Heart left ventricle (tissue), 16 donors: ENCODE measurements around the gene ACMSD. TPM values are rescaled to one million over a fixed set of nuclear protein-coding genes. Genes with fewer than 3 reads are reported as not detected.
A peak's percentile ranks its signal among the peaks of the same experiment; 100 is the strongest.
"Not testable (repeated sequence)": the region's sequence is repeated elsewhere in the genome, so short reads cannot be mapped to it uniquely, and the experiment has no call there.

Experiments used
- ATAC-seq, 4 donors: fragments of 200-7000 bp; cut with Tn5 transposase; one replicate each; pipeline ENCODE4 v1.9.1; 2020 to 2022; ENCODE audit warnings: moderate library complexity in 4 of 4, mild to moderate bottlenecking in 3 of 4, moderate number of reproducible peaks in 1 of 4
- DNase-seq, 5 donors: peaks; one replicate each; pipeline ENCODE4 v3.0.0-alpha.2; 2020
- H3K27ac ChIP-seq, 12 donors: fragments of 200-600 bp; sonication (generic) in 4 of 12; one replicate each; pipeline versions ENCODE4 v1.5.0 to v1.8.0; 2016 to 2022; ENCODE audit warnings: mild to moderate bottlenecking in 2 of 12
- H3K27me3 ChIP-seq, 9 donors: fragments of 200-600 bp; sonication (generic) in 2 of 9; one replicate each; pipeline versions ENCODE4 v1.5.1 to v1.8.0; 2016 to 2022; ENCODE audit warnings: mild to moderate bottlenecking in 3 of 9
- H3K36me3 ChIP-seq, 9 donors: fragments of 200-600 bp; sonication (generic) in 2 of 9; one replicate each; pipeline versions ENCODE4 v1.5.0 to v1.8.0; 2018 to 2022; ENCODE audit warnings: mild to moderate bottlenecking in 2 of 9
- H3K4me1 ChIP-seq, 12 donors: fragments of 200-600 bp; sonication (generic) in 4 of 12; one replicate each; pipeline versions ENCODE4 v1.5.0 to v1.8.0; 2016 to 2022; ENCODE audit warnings: mild to moderate bottlenecking in 3 of 12
- H3K4me3 ChIP-seq, 12 donors: fragments of 200-600 bp; sonication (generic) in 4 of 12; one replicate each; pipeline versions ENCODE4 v1.5.0 to v1.8.0; 2017 to 2022; ENCODE audit warnings: mild to moderate bottlenecking in 9 of 12, moderate library complexity in 4 of 12
- H3K9me3 ChIP-seq, 12 donors: fragments of 200-600 bp; sonication (generic) in 4 of 12; one replicate each; pipeline versions ENCODE4 v1.5.0 to v1.8.0; 2016 to 2022; ENCODE audit warnings: mild to moderate bottlenecking in 1 of 12
- CTCF ChIP-seq, 12 donors: fragments of 200-600 bp; sonication (generic) in 4 of 12; IDR thresholded peaks; one replicate each; pipeline versions ENCODE4 v1.5.0 to v1.8.0; 2018 to 2022; ENCODE audit warnings: antibody characterized with exemption in 12 of 12, mild to moderate bottlenecking in 5 of 12
- POLR2A ChIP-seq, 2 donors: fragments of 450-650 bp; IDR thresholded peaks; one replicate each; pipeline ENCODE4 v1.6.1; 2017; ENCODE audit warnings: antibody characterized with exemption in 2 of 2, mild to moderate bottlenecking in 2 of 2, moderate library complexity in 2 of 2
- WGBS, 4 donors: extraction: QIAGEN DNeasy Blood & Tissue Kit in 2 of 4; methylation state at CpG; one replicate each; pipeline versions ENCODE4 v1.1.5 to v1.1.7; 2013 to 2018; 5-methylcytosine and 5-hydroxymethylcytosine counted together
- intact Hi-C, 10 donors: fragments of 100-400 bp; cut with DNase I; formaldehyde crosslinking; loops; one replicate each; pipeline versions ENCODE4 v1.11.1 to v1.14.2; 2022
- polyA plus RNA-seq, 2 donors: library from polyadenylated mRNA; stranded (reverse); fragments of 200-250 nt; gene quantifications; one replicate each; pipeline ENCODE4 v1.2.3, GENCODE V29; 2013
- total RNA-seq, 9 donors: library from RNA; depleted of rRNA in 2 of 9; stranded (reverse); fragments of >200 nt in 2 of 9; fragmentation: NEBNext Ultra II Directional in 3 of 9; extraction: Animal tissue kit (Norgen Biotek cat#: 25700) in 3 of 9; gene quantifications; one replicate each; pipeline versions ENCODE4 v1.1.0 to v1.2.4, GENCODE V29; 2016 to 2023
- donor health status: ischemic (EF 13 %, LVEDD 7.1; RV severe dilation, severe dysfunction).
- donor health status: healthy with polysubstance abuse.
- donor health status: DM: no; HTN: yes; CAD: no.
- donor health status: DM: no; HTN: no; CAD: no.
- donor health status: ischemic (EF 25% LVEDD 6.9; RV normal size, moderate dysfunction).
- donor health status: ischemic (EF 25% LVEDD 5.7; RV mildly dilated, moderate dysfunction).
- donor health status: healthy.
- donor health status: DM: yes; HTN: yes; CAD: no.
- donor health status: ischemic (EF 35%, LVEDD 5.7; RV mildly dilated, moderate dysfunction).
- donor health status: nonischemic (EF 11% LVEDD 7.7; RV severe dilation, severe dysfunction).
- donor health status: DM: yes; HTN: yes; CAD: no.
- donor health status: PGD.
- donor health status: ischemic (EF 29% LVEDD 5.4; RV normal size, mild dysfunction).
- donor health status: nonischemic (EF 23%, LVEDD 6.1; RV moderate dilation, normal function).

The ACMSD gene
- total and polyA plus RNA-seq, 11 donors, result not detected

GRCh38 chr2:134823832-134824231 lies 14.6 kb upstream of the ACMSD start:
- 64 to 91% (median 88%) methylated on average over 2 of the region's 2 CpGs for WGBS, 4 donors
- TF ChIP-seq CTCF (IDR thresholded peaks at IDR 0.05) (no peak), POLR2A (IDR thresholded peaks at IDR 0.05) (no peak)
- no peak for ATAC-seq

GRCh38 chr2:134825716-134826115 lies 12.7 kb upstream of the ACMSD start:
- H3K9me3 ChIP-seq, H3K4me1 ChIP-seq, DNase-seq, H3K27me3 ChIP-seq, H3K4me3 ChIP-seq, H3K27ac ChIP-seq, H3K36me3 ChIP-seq, intact Hi-C loops, ATAC-seq: not testable (repeated sequence)
- WGBS, 4 donors, result 65 to 91% (median 86%) methylated on average over 4 to 13 of the region's 13 CpGs

More at GRCh38 chr2:134823832-134824231, 14.6 kb upstream of the ACMSD start:
- no peak for DNase-seq
- H3K9me3 ChIP-seq, result no peaks in the 10 kb centered on the region
- H3K36me3 ChIP-seq, result no peaks in the 10 kb centered on the region
- H3K27ac ChIP-seq, result no peak overlapping the region
- H3K4me3 ChIP-seq, result no peak overlapping the region
- intact Hi-C loops, result no loop called here
- H3K4me1 ChIP-seq, result no peaks in the 10 kb centered on the region
- H3K27me3 ChIP-seq, result no peaks in the 10 kb centered on the region

GRCh38 chr2:134835471-134835870 lies 2.9 kb upstream of the ACMSD start:
- no peak for TF ChIP-seq CTCF (IDR thresholded peaks at IDR 0.05)
- TF ChIP-seq POLR2A (IDR thresholded peaks at IDR 0.05), result no peak
- no peak overlapping the region for H3K27ac ChIP-seq
- H3K27me3 ChIP-seq, result peaks cover 0 to 3% (median 0%) of the 10 kb centered on the region in 9 donors
- intact Hi-C loops, result no loop called here
- no peaks in the 10 kb centered on the region for H3K4me1 ChIP-seq
- DNase-seq (no peak), ATAC-seq (no peak)
- 94 to 100% (median 95%) methylated on average over 1 of the region's 1 CpG for WGBS, 4 donors
- H3K4me3 ChIP-seq, result no peak overlapping the region
- H3K36me3 ChIP-seq, result no peaks in the 10 kb centered on the region
- H3K9me3 ChIP-seq, result peaks cover 0 to 23% (median 11%) of the 10 kb centered on the region in 12 donors

GRCh38 chr2:134836986-134837385 lies 1.4 kb upstream of the ACMSD start:
- TF ChIP-seq POLR2A (IDR thresholded peaks at IDR 0.05) (no peak), CTCF (IDR thresholded peaks at IDR 0.05) (no peak)
- H3K4me3 ChIP-seq, result no peak overlapping the region
- peaks cover 0 to 23% (median 11%) of the 10 kb centered on the region in 12 donors for H3K9me3 ChIP-seq
- intact Hi-C loops, result no loop called here
- ATAC-seq (peak in 1 of 4 donors; percentile 59), DNase-seq (no peak)
- no peaks in the 10 kb centered on the region for H3K36me3 ChIP-seq
- no peaks in the 10 kb centered on the region for H3K4me1 ChIP-seq
- WGBS, 4 donors, result 56 to 86% (median 83%) methylated on average over 2 of the region's 2 CpGs
- H3K27ac ChIP-seq, result no peak overlapping the region
- peaks cover 0 to 3% (median 0%) of the 10 kb centered on the region in 9 donors for H3K27me3 ChIP-seq

GRCh38 chr2:134839649-134840048 lies 1.2 kb downstream of the ACMSD start:
- Histone ChIP-seq H3K27me3 (peaks cover 0 to 3% (median 0%) of the 10 kb centered on the region in 9 donors), H3K9me3 (peaks cover 0 to 20% (median 11%) of the 10 kb centered on the region in 12 donors), H3K36me3 (no peaks in the 10 kb centered on the region), H3K27ac (no peak overlapping the region), H3K4me3 (no peak overlapping the region), H3K4me1 (no peaks in the 10 kb centered on the region)
- no peak for DNase-seq
- TF ChIP-seq POLR2A (IDR thresholded peaks at IDR 0.05) (no peak), CTCF (IDR thresholded peaks at IDR 0.05) (no peak)
- no peak for ATAC-seq
- intact Hi-C loops, result no loop called here
- 78 to 84% (median 80%) methylated on average over 2 of the region's 2 CpGs for WGBS, 4 donors
